GM12874 (cell line): Measurements from ENCODE around the gene USP14.

Source experiments
- TF ChIP-seq, protein P1 (sequence below): IDR thresholded peaks from 2 replicates; pipeline ENCODE4 v1.5.1; 2011; ENCODE audit warnings: low read depth, mild to moderate bottlenecking, control low read depth, low read length, moderate library complexity; ENCODE audit not compliant: insufficient read depth

Gene USP14

DNA sequence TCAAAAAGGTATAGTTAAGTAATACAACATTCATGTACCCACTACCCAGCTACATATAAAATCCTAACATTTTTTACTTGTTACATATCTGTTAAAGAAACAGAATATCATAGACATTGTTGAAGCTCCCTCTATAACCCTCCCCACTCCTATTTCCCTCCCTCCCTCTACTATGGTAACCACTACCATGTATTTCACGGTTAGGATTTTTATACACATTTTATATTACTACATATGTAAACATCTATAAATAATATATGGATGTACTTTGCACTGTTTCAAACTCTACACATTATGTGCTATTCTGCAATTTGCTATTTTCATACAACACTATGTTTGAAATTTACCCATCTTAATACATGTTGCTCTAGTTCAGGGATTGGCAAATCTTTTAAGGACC lies 73.2 kb downstream of the USP14 start:
- TF ChIP-seq, protein P1, sequence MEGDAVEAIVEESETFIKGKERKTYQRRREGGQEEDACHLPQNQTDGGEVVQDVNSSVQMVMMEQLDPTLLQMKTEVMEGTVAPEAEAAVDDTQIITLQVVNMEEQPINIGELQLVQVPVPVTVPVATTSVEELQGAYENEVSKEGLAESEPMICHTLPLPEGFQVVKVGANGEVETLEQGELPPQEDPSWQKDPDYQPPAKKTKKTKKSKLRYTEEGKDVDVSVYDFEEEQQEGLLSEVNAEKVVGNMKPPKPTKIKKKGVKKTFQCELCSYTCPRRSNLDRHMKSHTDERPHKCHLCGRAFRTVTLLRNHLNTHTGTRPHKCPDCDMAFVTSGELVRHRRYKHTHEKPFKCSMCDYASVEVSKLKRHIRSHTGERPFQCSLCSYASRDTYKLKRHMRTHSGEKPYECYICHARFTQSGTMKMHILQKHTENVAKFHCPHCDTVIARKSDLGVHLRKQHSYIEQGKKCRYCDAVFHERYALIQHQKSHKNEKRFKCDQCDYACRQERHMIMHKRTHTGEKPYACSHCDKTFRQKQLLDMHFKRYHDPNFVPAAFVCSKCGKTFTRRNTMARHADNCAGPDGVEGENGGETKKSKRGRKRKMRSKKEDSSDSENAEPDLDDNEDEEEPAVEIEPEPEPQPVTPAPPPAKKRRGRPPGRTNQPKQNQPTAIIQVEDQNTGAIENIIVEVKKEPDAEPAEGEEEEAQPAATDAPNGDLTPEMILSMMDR = no peak

DNA sequence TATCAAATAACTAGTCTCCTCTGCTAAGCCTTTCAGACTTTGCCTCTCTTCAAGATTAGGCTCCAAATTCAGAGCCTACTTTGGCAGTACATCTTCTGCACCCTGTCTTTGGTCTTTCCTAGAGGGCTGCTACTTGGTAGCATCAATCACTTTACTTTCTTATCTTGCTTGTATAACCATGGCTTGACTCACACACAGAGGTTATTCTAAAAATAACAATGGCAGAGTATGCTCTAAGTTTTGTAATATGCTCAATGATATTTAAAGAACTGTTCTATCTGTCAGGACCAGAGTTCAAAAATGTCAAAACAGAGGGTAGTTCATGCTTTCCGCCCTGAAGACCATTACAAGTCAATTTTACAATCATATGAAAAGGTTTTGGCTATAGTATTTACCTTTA lies 81.8 kb downstream of the USP14 start:
- TF ChIP-seq, protein P1 = no peak

DNA sequence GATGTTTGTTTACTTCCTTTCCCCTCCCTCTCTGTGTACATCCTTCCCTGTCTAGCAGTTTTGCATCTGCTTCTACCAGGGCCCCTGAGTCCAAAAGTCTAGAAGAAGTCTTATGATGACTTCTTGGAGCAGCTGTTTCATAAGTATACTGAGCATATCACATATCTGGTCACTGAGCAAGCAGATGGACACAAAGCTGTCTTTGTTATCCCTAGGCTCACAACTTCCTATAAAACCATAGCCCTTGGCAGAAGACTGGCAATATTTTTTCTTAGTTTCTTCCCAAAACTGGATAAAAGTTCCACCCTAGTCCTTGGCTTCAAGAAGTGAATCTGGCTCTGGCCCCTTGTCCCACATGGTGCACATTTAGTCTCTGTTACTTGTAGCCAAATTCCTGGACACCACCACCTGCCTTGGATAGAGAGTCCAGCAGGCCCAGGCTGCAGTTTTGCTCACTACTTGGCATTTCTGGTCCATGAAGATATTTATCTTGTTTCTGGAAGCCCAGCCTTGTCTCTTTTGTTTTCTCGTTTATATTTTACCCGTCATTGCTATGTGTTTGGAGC lies 87.0 kb downstream of the USP14 start:
- TF ChIP-seq, protein P1 = no peak

DNA sequence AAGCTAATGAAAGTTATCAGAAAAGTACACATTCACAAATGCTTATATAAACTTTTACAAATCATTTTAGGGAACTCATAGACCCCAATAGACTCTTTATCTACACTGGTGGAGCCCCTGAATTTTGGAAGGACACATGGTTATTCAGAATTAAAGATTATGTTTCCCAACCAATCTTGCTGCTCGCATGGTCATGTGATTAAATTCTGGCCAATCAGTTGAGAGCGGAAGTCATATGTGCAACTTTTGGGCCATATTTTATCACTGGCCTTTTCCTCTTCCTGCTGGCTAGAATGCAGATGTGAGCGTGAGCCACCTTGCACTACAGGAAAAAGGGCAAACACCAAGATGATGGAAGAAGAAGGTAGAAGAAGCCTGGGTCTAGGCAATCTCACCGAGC lies 89.7 kb downstream of the USP14 start:
- TF ChIP-seq, protein P1 = no peak

DNA sequence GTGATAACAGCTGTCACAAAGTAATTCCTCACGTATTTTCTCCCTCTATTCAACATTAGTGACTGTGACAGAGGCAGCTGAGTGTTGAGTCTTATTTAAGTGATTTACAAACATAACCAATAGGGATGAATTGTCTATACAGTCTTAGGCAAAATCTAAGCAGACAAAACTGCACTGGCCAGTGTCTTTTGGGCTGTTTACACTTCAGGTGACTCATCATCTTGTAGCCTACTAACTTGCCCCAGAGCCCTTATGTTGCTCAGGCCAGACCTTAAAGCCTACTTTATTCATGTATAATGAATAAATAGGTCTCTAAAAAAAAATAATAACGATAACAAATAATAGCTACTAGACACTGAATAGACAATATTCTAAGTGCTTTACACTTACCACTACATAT lies 92.3 kb downstream of the USP14 start:
- TF ChIP-seq, protein P1 = no peak

DNA sequence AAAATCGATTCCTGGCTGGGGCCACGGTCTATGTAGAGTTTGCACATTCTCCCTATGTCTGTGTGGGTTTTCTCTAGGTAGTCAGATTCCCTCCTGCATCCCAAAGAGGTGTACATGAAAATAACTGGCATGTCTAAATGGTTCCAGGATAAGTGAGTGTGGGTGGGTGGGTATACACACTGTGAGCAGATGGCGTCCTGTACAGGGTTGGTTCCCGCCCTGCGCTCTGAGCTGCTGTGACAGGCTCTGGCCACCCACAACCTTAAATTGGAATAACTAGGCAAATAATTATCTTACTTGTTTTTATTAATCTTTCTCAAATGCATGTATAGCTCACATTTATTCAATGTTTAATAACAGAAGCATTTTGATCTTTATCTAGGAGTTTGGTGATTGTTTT lies 93.2 kb downstream of the USP14 start:
- TF ChIP-seq, protein P1 = no peak

DNA sequence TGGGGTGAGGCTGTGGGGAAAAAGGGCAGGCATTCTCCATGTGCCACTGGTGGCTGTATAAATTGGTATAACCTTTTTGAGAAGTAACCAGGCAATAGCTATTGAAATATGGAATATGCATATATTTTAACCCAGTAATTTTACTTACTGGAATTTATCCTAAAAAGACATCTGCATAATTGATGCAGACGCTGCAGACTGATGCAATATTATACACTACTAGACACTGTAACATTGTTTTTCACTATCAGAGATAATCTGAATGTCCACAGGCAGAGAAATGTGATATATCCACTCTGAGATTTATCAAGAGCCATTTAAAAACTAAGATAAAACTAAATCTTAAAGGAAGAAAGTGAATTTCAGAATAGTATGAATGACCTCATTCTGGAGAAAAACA lies 94.8 kb downstream of the USP14 start:
- TF ChIP-seq, protein P1 = no peak
